HG03469 (cell line): Measurements from ENCODE around the gene LILRA5.
"Not testable (repeated sequence)": the region's sequence is repeated elsewhere in the genome, so short reads cannot be mapped to it uniquely, and the experiment has no call there.

Source experiments
- ATAC-seq: cut with Tn5 transposase; IDR thresholded peaks from one replicate; pipeline ENCODE4 v1.9.1; 2021; ENCODE audit warnings: mild to moderate bottlenecking, moderate library complexity, moderate number of reproducible peaks; ENCODE audit not compliant: unreplicated experiment

The LILRA5 gene

DNA sequence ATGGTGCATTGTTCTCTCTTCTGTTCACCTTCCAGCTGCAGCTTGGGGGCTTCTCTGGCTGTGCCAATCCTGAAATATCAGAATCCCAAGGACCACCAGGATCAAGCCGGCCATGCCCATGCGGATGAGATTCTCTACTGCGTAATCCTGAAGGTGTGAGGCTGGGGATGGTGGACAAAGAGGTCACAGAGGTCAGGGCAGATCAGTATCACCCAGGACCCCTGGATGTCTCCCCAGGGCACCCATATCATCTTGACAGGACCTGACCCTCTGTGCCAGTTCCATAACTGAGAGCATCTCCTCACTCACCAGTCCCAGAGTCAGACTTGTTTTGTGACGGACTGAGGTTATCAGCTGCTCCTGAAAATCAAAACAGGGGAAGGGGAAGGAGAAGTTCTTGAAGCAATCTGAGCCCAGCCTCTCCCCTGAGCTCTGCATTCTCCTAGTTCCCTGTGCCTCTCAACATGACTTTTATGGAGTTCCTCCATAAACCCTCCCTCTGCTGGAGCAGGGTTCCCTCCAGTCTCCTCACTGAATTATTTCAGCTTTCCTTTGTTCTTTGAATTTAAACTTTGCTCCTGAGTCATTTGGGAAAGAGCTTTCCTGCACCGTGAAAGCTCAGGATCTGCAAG lies 5.5 kb downstream of the LILRA5 start:
- ATAC-seq = no peak

DNA sequence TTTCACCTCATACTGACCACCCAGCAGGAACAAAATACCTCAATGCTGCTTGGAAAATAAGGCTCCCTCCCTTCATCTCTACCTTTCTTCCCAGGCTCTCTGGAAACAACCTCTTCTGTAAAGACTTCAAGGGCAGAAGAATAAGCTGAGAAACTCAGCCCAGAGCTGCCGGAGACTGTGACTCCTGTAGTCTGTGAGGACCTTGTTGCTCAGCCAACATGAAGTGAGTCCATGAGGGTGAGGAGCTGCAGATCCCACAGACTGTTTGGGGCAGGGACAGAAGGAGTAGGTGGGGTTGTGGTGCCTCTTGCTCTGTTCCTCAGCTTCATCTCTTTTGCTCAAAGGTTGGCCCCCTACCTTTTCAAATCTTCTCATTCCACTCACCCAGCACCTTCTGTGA lies 7.8 kb downstream of the LILRA5 start:
- ATAC-seq = no peak

DNA sequence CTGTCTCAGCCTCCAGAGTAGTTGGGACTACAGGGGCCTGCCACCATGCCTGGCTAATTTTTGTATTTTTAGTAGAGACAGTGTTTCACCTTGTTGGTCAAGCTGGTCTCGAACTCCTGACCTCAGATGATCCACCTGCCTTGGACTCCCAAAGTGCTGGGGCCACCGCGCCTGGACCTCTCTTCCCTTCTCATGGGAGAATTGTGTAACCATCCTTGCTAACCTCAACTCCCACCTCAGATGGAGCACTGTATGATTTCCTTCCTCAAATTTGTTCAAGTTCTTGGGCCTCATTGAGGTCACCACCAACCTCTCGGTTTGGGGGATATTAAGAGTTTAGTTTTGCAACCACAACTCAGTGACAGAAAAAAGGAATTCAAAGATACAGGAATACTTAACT lies 10.7 kb downstream of the LILRA5 start:
- ATAC-seq = no peak

- no peak for ATAC-seq
Observed at GRCh38 chr19:54299515-54299914, 13.5 kb downstream of the LILRA5 start.

DNA sequence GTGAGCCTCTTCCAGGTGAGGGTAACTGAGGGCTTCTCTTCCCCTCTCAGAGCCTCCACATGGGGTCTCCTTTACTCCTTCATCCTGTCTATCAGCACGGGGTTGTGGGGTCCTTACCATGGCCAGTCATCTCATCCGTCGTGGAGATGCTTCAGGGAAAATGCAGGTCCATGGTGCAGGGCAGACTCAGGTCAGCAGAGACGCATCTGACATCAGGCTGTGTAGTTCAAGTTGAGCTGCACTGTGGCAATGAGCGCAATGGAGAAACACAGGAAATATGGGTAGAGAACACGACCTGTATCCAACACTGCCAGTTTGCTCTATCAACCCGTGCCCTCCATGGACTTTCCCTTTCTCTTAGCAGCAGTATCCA lies 13.9 kb downstream of the LILRA5 start:
- no peak for ATAC-seq

GRCh38 chr19:54298357-54299125 lies 14.4 kb downstream of the LILRA5 start:
- ATAC-seq = no peak

DNA sequence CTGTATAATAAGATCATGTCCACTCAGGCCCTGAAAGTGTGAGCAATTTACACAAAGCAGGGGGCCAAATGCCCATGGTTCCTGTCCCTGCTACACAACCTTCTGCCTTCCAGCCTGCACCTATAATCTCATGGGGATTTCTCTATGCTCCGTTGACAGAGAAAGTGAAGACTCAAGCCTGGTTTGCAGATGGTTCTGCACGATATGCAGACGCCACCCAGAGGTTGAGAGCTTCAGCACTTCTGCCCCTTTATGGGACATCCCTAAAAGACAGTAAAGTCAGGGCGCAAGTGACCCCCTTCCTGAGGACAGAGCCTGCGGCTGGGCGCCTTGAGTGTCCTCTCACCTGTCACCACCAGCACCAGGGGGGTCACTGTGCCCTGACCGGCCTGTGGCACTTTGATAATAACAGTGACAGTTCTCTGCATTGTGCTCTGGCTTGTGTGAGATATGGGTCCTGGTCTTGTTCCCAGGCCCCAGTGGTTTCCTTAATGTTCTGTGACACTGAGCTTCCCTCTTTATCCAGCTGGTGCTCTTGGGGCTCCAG lies 15.1 kb downstream of the LILRA5 start:
- no peak for ATAC-seq

GRCh38 chr19:54294539-54294938 lies 18.4 kb downstream of the LILRA5 start:
- no peak for ATAC-seq

DNA sequence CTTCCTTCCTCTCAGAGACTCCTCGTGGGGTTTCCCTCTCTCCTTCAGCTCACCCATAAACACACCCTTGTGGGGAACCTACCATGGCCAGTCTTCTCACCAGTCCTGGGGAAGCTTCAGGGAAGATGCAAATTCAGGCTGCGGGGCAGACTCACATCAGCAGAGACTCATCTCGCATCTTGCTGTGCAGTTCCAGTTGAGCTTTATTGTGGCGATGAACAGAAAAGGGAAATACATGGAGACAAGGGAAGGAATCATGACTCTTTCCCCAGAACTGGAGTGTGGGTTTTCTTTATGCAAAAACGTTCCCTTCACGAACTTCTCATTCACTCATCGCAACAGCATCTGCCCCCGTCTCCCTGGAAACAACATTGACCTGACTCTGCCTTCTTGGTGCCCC lies 23.8 kb downstream of the LILRA5 start:
- not testable (repeated sequence) for ATAC-seq

- ATAC-seq = no peak
Observed at GRCh38 chr19:54287456-54287855, 25.5 kb downstream of the LILRA5 start.

- ATAC-seq = not testable (repeated sequence)
Observed at GRCh38 chr19:54286283-54286682, 26.7 kb downstream of the LILRA5 start.

DNA sequence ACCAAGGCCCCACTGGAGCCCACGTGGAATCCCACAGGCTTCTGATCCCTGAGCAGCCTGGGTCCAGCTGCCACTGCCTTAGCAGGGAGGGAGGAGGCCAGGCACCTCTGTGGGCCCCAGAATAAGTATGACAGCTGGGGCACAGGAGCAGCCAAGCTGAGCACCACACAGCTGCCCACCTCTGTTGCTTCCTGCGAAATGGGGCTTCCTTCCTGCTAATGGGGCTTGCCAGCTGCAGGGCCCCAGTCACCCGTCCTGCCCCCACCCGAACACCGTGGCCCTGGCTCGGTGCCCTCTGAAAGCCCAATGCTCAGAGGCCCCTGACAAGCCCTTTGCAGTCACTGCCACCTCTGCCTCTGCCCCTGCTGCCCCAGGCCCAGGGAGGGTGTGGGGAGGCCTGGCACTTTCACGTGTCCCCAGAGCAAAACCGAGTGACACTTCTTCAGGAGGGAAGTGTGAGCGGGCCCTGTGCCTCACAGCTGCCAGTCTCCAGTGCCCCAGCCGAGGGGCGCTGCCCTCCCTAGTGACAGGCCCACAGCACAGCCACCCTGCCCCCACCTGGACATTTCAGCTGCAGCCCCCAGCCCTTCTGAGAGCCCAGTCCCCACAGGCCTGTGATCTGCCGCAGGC lies 27.4 kb downstream of the LILRA5 start:
- not testable (repeated sequence) for ATAC-seq

GRCh38 chr19:54282686-54283470 lies 30.1 kb downstream of the LILRA5 start:
- ATAC-seq = no peak

- ATAC-seq = not testable (repeated sequence)
Observed at GRCh38 chr19:54281729-54282075, 31.3 kb downstream of the LILRA5 start.

DNA sequence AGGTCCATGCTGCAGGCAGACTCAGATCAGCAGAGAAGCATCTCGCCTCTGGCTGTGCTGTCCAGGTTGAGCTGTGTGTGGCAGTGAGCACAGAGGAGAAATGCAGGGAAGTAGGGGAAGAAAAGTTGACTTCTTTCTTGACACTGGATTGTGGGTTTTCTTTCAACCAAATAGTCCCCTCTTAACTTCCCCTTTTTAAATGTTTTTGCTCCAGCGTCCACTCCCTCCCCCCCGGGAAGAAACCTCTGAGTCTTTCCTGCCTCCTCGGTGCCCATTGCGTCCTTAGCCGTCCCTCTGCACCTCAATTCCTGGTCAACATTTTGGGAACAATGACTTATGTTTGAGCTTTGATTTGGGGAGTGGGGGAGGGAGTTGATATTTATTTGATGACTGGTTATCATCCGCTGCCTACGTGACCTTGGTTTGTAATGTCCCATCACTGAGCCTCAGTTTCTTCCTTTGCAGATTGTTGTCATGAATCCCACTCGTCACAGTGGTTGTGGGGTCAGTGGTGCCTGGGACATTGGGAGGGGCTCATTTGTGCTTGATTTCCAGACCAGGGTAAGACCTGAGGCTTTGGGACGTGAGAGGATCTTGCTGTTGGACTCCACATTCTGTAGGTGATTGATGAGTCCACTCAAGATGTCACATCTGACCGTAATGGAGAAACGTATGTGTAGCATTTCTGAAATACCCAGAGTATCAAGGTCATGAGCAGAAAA lies 31.8 kb downstream of the LILRA5 start, which contains the start of gene LILRB2:
Gene LILRB2 (minus strand): TSS at position 104 of the 722 bp plus-strand sequence. CDS start 614 bp downstream, outside the sequence.
- ATAC-seq = no peak

DNA sequence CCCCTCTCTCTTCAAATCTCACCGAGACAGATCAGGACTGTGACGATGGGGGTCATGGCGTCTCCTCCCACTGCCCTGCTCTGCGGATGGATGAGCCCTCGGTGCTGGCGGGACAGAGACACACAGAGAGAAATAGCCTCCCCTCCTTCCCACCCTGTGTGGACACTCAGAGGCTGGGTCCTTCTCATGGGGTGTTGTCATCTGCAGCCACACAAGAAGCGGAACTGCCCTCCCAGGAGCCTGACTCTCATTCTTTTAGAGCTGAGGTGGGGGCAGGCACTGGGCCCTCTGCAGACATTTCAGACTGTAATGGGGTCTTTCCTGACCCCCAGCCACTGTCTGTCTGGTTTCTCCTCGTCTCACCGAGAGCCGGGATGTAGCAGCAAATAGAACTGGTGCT lies 32.5 kb downstream of the LILRA5 start:
- ATAC-seq = not testable (repeated sequence)

GRCh38 chr19:54280025-54280424 lies 32.9 kb downstream of the LILRA5 start:
- ATAC-seq = not testable (repeated sequence)

GRCh38 chr19:54279406-54279962 lies 33.5 kb downstream of the LILRA5 start:
- no peak for ATAC-seq

DNA sequence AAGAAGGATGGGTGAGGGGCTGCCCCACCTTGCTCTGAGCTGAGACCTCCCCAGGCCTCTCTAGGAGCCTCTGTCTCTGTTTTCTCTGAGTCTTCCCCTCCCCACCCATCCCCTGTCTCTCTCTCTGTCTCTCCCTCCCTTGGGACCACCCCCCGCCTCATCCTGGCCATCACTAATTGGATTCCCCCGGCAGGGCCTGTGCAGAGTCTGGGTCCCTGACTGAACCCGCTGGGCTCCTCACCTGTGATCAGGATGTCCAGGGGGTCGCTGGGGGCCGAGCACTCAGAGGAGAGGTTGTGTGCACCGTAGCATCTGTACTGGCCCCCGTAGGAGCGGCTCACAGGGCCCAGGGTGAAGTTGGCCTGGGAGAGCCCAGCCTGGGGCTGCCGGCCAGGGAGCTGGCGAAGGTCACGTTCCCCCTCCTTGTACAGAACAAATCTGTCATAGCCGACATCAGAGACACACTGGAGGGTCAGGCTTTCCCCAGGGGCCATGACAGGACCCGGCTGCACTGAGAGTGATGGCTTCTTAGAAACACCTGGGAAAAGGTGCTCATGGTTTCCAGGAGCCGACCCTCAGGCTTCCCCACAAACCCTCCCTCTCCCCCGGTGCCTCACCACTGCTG lies 34.3 kb downstream of the LILRA5 start:
- ATAC-seq = not testable (repeated sequence)
